GM18861 (cell line): ENCODE data around the gene TRPM5.

ENCODE experiments used
- ATAC-seq: cut with Tn5 transposase; IDR thresholded peaks from one replicate; pipeline ENCODE4 v1.9.1; 2021; ENCODE audit not compliant: unreplicated experiment

TRPM5 gene

DNA sequence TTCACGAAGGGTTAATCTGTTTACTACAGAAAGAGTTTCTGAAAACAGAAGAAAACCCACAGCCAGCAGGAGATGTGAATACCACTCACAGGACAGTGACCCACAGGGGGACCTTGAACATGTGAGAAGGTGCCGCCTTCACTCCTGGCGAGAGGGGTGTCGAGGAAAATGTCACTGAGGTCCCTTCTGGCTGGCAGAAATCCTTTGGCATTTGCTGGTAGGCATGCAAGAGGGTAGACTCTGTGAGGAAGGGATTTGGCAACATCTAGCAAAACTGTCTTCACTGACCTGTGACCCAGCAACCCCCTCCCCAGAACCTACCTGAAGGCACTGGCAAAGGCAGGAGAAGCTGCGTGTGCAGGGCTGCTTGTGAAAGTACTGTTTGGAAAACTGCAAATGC lies 9.1 kb upstream of the TRPM5 start:
- no peak for ATAC-seq

DNA sequence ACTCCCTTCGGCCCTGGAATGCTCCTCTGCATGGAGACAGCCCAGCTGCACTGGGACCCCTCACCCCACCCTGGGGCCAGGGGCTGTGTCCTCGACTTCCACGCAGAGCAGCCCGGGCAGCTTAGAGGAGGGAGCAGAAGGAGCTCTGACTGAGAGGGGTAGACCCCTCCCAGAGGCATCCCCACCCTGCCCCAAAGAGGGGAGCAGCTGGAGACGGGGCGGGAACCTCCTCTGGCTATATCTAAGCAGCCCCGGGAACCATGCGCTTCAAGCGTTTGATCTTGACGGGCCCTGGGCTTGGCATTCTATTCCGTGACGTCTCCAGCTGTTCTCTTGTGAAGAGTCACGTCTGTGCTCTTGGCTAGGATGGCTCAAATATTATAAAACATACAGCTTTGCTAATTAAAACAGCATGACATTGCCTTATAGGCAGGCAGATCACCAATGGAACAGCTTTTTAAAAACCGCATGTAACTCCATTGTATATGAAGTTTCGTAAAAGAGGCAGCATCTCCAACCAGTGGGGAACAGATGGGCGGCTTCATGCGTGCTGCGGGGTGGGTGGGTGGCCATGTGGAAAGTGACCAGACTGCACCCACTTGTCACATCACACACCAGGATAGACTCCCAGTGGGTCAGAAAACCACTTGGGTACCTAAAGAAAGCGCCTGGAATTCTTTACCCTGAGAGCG lies 8.2 kb upstream of the TRPM5 start:
- ATAC-seq = no peak

DNA sequence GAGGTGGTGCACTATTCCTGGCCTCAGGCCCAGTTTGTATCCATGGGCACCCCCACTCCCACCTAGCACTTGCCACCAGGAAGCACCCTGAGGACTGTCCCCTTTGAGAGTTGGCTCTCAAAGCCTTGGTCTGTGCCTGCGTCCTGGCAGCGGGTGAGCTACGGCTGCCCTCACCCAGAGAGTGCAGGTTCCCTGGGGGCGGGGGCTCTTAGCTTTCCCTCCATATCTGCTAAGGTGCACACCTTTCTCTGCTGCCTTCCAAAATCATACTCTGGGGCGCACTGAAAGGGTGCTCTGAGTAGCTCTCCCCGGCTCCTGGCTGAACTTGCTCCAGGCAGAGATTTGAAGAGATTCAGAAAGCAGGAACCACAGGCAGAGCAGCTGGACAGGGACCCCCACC lies 7.6 kb upstream of the TRPM5 start:
- ATAC-seq = no peak

DNA sequence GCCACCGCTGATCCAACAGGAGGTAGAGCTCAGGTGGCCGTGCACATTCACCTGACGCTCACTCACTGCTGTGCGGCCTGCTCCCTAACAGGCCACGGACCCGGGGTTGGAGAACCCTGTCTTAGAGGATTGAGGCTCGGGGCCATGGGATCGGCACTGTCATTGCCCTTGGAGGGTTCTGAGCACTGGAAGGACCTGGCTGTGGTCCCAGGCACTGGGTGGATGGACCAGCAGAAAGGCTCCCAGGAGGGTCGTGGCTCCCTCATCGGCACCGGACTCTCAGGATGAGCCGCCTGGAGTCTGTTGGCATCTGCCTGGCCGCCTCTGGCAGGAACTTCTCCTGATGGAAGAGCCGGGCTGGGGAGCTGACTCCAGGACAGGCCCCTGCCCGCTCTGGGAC lies 7.0 kb upstream of the TRPM5 start:
- ATAC-seq = no peak

DNA sequence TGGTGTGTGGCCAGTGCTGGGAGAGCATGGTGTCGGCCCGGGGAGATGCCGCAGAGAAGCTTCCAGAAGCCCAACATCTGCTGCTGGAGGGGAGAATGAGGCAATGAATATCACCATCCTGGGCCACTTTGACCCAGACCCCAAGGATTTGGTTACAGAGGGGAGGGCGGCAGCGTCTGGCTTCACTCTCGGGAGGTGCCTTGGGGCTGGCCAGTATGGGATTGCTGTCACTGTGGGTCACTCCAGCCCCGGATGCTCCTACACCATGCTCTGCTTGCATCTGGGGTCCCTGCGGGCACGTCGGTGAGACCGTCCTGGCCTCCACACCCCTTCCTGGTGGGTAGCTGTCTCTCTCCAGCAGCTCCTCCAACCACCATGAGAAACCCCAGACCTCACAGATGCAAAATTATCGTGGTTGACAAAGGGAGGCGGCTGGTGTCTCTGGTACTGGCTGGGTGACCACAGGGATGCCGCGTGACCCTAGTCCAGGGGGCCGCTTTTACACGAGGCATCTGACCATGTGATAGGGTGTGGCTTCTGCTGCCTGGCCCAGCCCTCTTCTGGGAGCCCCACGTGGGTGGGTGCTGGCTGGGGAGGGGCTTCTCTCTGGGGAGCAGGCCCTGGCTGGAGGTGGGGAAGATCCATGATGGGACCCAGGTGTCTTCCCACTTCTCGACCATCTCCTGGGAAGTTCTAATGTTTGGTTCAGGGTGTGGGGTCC lies 6.2 kb upstream of the TRPM5 start:
- ATAC-seq = no peak

DNA sequence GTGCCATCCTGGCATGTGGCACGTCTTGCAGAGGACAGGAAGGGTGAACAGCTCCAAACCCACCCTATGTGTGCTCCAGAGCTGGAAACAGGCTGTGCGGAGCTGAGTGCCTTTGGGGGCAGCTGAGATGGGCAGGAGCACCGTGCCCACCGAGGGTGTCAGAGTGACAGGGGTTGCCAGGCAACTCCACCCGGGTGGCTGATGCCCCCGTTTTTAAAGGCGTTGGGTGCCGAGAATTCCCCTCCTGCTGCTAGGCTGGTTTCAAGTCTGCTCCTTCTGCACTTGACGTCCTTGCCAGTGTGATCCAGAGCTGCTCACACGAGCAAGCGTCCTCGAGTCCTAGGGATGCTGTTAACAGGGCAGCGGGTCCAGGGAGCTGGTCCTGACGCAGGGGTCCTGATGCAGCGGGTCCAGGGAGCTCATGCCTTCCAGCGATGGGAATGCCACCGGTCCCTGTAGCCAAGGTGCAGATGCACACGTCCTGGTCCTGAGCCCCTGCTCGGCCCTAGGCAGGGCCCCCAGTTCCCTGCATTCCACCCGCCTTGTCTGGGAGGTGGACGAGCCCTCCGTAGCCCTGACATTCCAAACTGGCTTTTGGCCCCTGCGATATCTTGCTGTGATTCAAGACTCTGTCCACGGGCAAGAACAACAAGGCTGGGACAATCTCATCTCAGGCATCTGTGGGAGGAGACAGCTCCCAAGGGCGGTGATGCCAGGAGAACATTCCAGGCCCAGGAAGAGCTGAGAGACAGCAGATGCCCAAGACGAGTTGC lies 5.4 kb upstream of the TRPM5 start:
- ATAC-seq = no peak

DNA sequence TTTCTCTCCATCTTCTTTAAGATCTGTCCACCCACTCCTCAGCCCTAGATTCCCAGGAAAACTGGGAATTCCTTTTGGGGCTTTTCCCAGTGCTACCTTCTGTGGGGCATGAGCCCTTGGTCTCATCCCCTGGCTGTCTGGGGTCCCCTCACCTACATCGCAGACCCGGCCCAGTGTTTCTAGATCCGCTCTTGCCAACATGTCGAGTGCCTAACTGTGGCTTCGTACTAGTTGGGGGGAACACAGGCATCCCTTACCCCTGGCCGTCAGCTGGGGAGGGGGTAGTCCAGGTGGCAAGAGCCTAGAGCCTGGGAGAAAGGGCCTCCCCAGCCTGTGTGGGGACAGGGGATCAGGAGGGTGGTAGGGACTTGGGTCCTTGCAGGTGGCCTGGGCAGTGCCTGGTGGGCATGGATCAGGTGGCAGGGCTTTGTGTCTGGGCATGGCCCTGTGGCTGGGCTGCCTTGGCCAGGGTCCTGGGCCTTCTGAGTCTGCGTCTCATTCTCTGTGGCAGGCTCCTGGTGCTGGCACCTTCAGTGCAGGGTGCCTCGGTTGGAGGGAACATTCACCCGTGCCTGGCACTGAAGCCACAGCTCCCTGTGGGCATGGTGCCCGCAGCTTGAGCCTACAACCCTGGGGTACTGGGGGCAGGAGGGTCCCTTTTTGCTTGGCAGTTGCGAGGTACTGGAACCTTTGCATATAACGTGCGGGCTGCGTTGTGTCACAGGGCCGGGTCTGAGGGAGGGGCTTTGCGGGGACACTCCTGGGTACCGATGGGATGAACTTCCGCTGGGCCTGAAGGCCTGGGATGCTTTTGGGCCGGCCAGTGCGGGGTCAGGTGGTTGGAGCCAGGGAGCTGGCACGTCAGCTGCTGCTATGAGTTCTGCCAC lies 4.6 kb upstream of the TRPM5 start:
- no peak for ATAC-seq

DNA sequence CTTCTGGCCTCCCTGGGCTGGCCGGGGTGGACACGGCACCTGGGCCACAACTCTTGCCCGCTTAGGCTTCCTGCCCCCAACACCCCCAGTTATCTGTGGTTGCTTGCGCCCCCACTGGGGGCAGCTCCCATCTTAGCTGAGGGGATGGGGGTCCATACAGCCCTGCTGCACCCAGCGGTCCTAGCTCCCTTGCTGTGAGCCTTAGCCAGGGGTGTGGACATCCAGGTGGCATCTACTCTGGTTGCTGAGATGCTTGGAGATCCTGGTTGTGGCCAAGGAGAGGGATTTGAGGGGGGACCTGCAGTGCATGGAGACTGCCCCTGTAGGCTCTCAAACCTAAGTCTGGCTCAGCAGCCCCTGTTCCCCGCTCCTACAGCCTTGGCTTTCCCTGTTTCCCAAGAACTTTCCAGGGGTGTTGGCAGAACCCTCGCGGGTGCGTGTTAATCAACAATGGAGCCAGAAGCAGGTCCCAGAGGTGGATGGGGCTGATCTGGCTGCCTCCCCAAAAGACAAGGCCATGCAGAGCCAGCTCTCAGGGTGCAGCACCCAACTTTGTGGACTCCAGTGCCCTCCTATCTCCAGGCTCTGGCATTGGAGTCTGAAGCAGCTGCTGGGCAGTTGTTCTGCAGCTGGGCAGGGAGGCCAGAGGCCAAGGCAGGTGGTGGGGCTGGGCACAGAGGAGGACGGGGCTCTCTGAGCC lies 3.8 kb upstream of the TRPM5 start:
- no peak for ATAC-seq

DNA sequence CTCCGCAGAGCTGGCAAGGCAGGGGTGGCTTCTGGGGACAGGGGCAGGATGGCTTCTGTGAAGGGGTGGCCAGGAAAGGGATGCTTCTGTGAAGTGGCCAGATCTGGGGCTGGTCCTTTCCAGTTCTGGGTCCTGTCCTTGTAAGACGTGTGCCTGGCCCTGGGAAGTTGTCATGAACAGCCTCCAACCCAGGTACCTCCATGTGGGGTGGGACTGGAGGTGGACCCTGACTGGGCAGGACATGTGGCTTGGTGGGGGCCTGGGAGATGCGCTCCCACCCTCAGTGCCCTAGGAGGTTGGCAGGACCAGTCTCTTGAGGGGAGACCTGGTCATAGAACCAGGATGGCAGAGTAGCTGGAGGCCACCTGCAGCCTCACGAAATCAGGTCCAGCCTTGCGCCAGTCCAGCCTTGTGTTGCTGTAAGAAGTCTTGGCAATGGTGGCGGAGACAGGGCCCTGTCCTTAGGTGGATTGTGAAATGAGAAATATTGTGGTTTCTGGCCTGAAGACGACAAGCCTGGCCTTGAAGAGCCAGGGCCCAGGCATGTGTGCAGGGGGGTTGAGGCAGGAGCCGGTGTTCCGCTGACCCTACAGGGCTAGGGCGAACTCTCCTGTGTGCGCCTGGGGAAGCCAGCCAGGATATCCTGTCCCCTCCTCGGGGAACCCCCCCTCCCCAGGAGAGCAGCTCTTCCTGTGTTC lies 3.1 kb upstream of the TRPM5 start:
- ATAC-seq = no peak

DNA sequence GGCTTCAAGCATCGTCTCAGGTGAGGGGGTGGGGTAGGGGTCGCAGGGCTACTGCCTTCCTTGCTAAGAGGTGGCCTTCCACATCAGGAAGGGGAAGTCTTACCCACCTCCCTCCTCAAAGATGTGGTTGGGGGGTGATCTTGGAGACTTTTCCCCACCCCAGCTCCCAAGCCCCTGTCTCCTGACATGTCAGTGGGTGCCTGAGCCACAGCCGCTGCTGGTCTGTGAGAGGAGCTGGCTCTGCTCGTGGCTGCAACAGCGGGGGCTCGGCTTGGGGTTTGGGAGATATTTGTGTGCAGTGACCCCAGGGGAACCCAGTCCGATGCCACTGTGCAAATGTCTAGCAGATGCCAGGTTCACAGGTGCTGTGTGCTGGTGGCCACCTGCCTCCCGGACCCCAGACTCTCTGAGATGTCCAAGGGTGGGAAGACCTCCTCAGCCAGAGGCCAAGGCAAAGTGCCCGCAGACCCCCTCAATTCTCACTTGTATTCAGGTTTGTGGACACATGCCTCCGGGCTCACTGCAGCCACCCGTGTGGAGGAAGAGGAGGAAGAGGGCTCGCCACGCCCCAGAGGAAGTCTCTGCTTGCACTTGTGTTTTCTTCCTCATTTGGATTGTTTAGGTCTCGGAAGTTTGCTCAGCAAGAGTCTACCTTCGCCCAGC lies 2.4 kb upstream of the TRPM5 start:
- ATAC-seq = no peak

DNA sequence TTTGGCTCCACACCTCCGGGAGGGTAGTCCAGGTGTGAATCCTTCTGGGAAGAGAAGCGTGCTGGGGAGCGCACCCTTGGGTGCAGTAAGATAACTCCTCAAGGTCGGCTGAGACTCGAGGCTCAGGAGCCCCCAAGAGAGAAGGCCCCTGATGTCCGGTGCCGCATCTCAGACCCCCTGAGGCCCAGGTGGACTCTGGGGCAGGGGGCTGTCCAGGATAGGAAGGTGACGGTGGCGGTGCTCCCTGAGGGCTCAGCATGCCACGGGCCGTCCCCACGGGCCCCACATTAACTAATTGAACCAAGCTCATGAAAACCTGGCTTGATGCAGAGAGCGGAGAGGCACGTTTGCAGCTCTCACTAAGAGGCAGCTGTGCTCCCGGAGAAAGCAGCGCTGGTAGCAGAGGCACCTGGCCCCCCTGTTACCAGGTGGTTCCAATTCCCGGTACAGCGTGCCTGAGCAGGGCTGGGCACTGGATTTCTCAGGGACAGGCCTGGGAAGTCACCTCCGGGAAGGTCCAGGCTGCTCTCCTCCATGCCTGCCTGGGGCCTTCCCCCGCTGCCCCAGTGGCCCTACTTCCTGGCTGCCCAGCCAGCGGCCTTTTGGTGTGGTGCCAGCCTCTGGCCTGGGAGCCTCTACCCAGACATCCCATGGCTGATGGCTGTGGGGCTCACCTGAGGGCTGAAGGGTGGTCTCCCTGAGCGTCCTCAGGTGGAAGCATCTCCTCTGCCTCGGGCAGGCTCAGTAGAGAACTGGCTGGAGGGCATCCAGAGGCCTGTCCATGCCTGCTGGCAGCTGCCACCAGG lies 1.6 kb upstream of the TRPM5 start:
- no peak for ATAC-seq

DNA sequence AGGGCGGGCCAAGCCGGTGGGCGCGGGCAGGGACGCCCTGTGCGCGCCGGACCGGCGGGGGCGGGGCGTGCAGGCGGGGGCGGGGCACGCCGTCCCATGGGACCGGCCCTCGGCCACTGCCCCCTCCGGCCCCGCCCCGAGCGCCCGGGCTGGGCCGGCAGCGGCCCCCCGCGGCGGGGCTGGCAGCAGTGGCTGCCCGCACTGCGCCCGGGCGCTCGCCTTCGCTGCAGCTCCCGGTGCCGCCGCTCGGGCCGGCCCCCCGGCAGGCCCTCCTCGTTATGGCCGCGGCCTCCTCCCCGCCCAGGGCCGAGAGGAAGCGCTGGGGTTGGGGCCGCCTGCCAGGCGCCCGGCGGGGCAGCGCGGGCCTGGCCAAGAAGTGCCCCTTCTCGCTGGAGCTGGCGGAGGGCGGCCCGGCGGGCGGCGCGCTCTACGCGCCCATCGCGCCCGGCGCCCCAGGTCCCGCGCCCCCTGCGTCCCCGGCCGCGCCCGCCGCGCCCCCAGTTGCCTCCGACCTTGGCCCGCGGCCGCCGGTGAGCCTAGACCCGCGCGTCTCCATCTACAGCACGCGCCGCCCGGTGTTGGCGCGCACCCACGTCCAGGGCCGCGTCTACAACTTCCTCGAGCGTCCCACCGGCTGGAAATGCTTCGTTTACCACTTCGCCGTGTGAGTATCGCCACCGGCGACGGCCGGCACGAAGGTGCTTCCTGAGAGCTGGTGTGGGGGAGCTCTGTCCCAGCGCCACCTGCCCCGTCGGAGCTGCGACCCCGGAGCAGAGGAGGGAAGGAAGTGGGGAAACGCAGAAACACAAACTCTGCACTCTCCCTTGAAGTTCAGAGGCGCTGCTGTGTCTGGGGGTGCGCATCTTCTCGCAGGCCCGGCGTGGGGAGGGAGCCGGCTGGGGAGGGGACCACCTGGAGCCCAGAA lies 769 bp upstream of the TRPM5 start, which contains the start of gene KCNQ1:
KCNQ1 (plus strand) TSS at position 188 of the 925 bp plus-strand sequence; CDS start at position 279, 91 bp downstream.
- no peak for ATAC-seq

DNA sequence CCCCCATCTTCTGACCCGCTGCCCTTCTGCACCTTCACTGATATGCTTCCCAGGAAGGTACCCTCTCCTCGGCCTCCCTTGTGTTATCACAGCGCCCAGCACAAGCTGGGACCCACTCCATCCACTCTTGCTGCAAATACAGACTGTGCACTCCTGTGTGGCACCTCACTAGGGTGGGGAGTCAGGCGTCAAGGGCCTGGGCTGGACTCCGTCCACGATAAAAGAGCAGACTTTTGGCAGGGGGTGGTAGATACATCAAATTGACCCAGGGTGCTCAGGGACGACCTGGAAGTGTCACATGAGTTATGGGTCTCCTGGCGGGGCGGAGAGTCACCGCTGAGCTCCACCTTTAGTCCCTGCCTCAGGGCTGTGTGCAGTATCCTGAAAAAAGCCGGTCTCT lies 908 bp downstream of the TRPM5 start:
- no peak for ATAC-seq

DNA sequence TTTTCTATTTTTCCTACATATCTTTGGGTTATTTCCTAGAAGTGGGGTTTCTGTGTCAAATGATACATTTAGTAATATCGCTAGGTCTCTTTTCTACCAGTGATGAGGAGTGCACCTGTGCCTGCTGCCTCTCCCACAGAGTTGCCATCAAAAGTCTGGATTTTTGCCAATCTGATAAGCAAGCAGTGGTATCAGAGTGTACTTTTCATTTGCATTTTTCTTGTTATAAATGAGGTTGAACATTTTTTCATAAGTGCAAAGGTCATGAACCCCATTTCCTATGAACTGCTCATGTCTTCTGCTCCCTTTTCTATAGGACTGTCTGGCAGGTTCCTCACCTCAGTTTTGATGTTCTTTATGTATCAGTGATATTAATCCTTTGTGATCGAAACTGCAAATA lies 1.7 kb downstream of the TRPM5 start:
- no peak for ATAC-seq

DNA sequence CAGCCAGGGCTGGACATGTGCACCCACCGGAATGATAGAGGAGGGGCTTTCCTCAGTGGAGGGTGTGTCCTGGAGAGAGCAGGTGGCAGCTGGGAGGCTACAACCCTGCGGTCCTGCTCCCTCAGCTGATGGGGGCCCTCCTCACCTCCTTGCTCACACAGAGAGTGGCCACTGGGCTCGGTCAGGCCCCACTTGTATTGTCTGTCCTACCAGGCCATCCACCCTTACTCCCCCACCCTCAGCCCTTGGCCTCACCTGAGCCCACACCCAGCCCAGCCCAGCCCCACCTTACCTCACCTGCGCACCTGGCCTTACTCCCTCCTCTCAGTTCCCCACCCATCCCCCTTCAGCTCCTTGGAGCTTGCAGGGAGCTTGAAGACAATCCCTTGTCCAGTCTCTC lies 3.1 kb downstream of the TRPM5 start:
- ATAC-seq = no peak

DNA sequence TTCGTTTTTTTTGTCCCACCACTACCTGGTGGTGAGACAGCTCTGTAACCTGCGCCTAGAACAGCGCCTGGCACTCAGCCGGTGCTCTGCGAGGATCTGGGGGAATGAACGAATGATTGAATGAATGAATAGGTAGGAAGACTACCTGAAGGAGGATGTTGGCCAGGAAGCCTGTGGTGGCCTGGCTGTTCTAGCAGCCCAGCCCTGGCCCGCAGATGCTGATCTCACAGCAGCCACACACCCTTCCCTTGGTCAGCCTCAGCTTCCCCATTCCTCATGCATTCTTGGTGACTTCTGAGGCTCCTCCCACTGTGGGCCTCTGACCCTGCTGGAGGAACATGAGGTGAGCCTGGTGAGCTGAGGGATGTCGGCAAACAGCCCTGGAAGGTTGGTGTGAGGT lies 3.7 kb downstream of the TRPM5 start:
- no peak for ATAC-seq

DNA sequence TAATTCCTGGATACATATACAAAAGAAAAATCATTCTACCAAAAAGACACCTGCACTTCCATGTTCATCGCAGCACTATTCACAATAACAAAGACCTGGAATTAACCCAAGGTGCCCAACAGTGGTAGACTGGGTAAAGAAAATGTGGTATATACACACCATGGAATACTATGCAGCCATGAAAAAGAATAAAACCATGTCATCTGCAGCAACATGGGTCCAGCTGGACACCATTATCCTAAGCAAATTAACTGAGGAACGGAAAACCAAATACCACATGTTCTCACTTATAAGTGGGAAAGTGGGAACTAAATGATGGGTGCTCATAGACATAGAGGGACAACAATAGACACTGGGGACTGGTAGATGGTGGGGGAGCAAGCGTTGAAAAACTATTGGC lies 4.5 kb downstream of the TRPM5 start:
- ATAC-seq = no peak
